ENCODE measurements around the gene PPP2R2B. TPM values are rescaled to one million over a fixed set of nuclear protein-coding genes. Genes with fewer than 3 reads are reported as not detected.

The PPP2R2B gene
- total RNA-seq, 1 experiment from 2014 or later: not detected

DNA sequence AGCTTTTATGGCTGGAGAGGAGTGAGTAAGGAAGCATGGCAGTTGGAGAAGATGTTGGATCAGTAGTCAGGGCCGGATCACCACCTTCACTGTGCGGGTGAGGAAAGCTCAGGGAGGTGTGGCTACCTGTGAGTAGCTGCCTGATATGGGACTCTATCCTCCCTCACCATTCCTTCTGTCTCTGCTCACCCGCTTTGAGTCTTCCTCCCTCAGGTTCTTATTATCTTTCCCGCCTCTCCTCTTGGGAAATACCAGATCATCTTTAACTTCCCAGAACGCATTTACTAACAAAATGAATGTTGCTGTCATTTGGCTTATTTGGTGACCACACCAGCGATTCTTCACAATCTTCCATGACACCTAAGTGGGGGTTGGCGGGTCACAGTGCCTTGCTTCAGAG, 221.9 kb downstream of the PPP2R2B start:
- Histone ChIP-seq H3K4me1 (ENCODE audit: insufficient read depth, low read length, poor library complexity, severe bottlenecking) (no peaks in the 10 kb centered on the region), H3K4me3 (ENCODE audit: low read depth, low read length, poor library complexity, severe bottlenecking) (no peak overlapping the region), H3K27ac (ENCODE audit: low read depth, low read length, poor library complexity, severe bottlenecking) (no peak overlapping the region), H3K9me3 (ENCODE audit: low read depth, low read length, poor library complexity, severe bottlenecking) (no peaks in the 10 kb centered on the region), H3K27me3 (replicated peaks; ENCODE audit: insufficient read depth, low read depth, low read length, poor library complexity) (peaks cover 22% of the 10 kb centered on the region), H3K36me3 (ENCODE audit: insufficient read depth, low read length, poor library complexity, severe bottlenecking) (no peaks in the 10 kb centered on the region)
- no peak for TF ChIP-seq EZH2 (IDR thresholded peaks at IDR 0.05; ENCODE audit: borderline replicate concordance, low read depth, low read length, poor library complexity, severe bottlenecking)
- no peak for TF ChIP-seq CTCF (conservative IDR thresholded peaks at IDR 0.05; ENCODE audit: low read depth, low read length)
- ChIA-PET POLR2A (ENCODE audit: low non-redundant PET) (no interaction called here), CTCF (no interaction called here)
- intact Hi-C loops (cut with micrococcal nuclease; ENCODE audit: unreplicated experiment): no loop called here
- no TSS peak for BruUV-seq (replicated peaks)
- DNase-seq (ENCODE audit: low spot score): no peak

GRCh38 chr5:146653560-146653959, 225.0 kb downstream of the PPP2R2B start:
- TF ChIP-seq CTCF (conservative IDR thresholded peaks at IDR 0.05; ENCODE audit: low read depth, low read length): no peak
- TF ChIP-seq EZH2 (IDR thresholded peaks at IDR 0.05; ENCODE audit: borderline replicate concordance, low read depth, low read length, poor library complexity, severe bottlenecking): no peak
- ChIA-PET CTCF (no interaction called here), POLR2A (ENCODE audit: low non-redundant PET) (interaction anchor here (0.6 kb wide), 1 partner anchor 1257 kb away, joined by 8 read pairs; no protein-coding TSS in a partner anchor)
- Histone ChIP-seq H3K9me3 (ENCODE audit: low read depth, low read length, poor library complexity, severe bottlenecking) (no peaks in the 10 kb centered on the region), H3K4me3 (ENCODE audit: low read depth, low read length, poor library complexity, severe bottlenecking) (no peak overlapping the region), H3K36me3 (ENCODE audit: insufficient read depth, low read length, poor library complexity, severe bottlenecking) (no peaks in the 10 kb centered on the region), H3K27me3 (replicated peaks; ENCODE audit: insufficient read depth, low read depth, low read length, poor library complexity) (peaks cover 21% of the 10 kb centered on the region), H3K27ac (ENCODE audit: low read depth, low read length, poor library complexity, severe bottlenecking) (no peak overlapping the region), H3K4me1 (ENCODE audit: insufficient read depth, low read length, poor library complexity, severe bottlenecking) (no peaks in the 10 kb centered on the region)
- no peak for DNase-seq (ENCODE audit: low spot score)
- BruUV-seq (replicated peaks): no TSS peak
- intact Hi-C loops (cut with micrococcal nuclease; ENCODE audit: unreplicated experiment): no loop called here

GRCh38 chr5:146652547-146652946, 226.0 kb downstream of the PPP2R2B start:
- peaks cover 20% of the 10 kb centered on the region for H3K27me3 ChIP-seq (replicated peaks; ENCODE audit: insufficient read depth, low read depth, low read length, poor library complexity)
- no peak overlapping the region for H3K4me3 ChIP-seq (ENCODE audit: low read depth, low read length, poor library complexity, severe bottlenecking)
- intact Hi-C loops (cut with micrococcal nuclease; ENCODE audit: unreplicated experiment): no loop called here
- CTCF ChIA-PET: no interaction called here
- no peaks in the 10 kb centered on the region for H3K9me3 ChIP-seq (ENCODE audit: low read depth, low read length, poor library complexity, severe bottlenecking)
- TF ChIP-seq CTCF (conservative IDR thresholded peaks at IDR 0.05; ENCODE audit: low read depth, low read length): no peak
- TF ChIP-seq EZH2 (IDR thresholded peaks at IDR 0.05; ENCODE audit: borderline replicate concordance, low read depth, low read length, poor library complexity, severe bottlenecking): no peak
- no peaks in the 10 kb centered on the region for H3K36me3 ChIP-seq (ENCODE audit: insufficient read depth, low read length, poor library complexity, severe bottlenecking)
- POLR2A ChIA-PET (ENCODE audit: low non-redundant PET): no interaction called here
- BruUV-seq (replicated peaks): no TSS peak
- DNase-seq (ENCODE audit: low spot score): no peak
- no peak overlapping the region for H3K27ac ChIP-seq (ENCODE audit: low read depth, low read length, poor library complexity, severe bottlenecking)
- no peaks in the 10 kb centered on the region for H3K4me1 ChIP-seq (ENCODE audit: insufficient read depth, low read length, poor library complexity, severe bottlenecking)
